ENCODE data around the gene NEURL1. TPM values are rescaled to one million over a fixed set of nuclear protein-coding genes. Genes with fewer than 3 reads are reported as not detected.
A peak's percentile ranks its signal among the peaks of the same experiment; 100 is the strongest.

Gene NEURL1, protein sequence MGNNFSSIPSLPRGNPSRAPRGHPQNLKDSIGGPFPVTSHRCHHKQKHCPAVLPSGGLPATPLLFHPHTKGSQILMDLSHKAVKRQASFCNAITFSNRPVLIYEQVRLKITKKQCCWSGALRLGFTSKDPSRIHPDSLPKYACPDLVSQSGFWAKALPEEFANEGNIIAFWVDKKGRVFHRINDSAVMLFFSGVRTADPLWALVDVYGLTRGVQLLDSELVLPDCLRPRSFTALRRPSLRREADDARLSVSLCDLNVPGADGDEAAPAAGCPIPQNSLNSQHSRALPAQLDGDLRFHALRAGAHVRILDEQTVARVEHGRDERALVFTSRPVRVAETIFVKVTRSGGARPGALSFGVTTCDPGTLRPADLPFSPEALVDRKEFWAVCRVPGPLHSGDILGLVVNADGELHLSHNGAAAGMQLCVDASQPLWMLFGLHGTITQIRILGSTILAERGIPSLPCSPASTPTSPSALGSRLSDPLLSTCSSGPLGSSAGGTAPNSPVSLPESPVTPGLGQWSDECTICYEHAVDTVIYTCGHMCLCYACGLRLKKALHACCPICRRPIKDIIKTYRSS
- total RNA-seq (1 to 10 TPM; 2.4 to 5.6 (median 3.2) TPM), polyA plus RNA-seq (1 to 10 TPM in 1 of 2 donors, under 1 TPM in 1; 0.28 to 1.8 TPM)
- long read RNA-seq, donor 1, partial matches to known transcripts: 6 of 16 reads
- long read RNA-seq, donor 1, other reads (novel, unspliced or antisense): 10 of 16 reads
- long read RNA-seq, donor 2, partial matches to known transcripts: 10 of 10 reads
- long read RNA-seq, donor 2, other reads (novel, unspliced or antisense): 0 of 10 reads
- long read RNA-seq, donor 3, full-length matches to known transcripts: 7 of 24 reads
- long read RNA-seq, donor 3, partial matches to known transcripts: 7 of 24 reads
- long read RNA-seq, donor 3, other reads (novel, unspliced or antisense): 10 of 24 reads

DNA sequence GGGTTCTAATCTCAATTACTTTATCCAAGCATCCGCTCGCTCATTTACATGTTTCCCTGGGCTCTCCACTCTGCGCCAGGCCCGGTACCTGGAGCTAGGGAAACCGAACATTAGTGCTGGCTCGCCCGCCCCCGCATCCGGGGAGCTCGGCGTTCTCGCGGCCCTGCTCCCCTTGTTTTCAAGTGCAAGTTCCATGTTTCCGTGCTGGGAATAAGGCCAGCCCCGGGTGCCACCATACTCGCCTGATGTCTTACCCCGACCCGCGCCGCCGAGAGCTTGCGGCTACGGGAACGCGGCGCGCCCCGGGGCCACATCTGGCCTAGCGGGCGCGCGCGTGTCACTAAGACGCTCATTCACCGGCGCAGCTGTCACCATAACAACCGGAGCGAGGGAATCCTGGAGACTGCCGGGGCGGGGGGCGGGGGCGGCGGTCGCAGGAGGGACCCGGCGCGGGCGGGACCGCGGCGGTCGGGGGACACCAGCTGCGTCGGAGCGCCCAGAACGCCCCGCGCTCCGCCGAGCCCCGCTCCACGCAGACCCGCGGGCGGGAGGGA is at the start of gene NEURL1:
Gene NEURL1, plus strand, starts transcription at position 344 of the 554 bp plus-strand sequence. CDS start 683 bp downstream, outside the sequence.
- TF ChIP-seq POLR2A (IDR thresholded peaks at IDR 0.05): no peak
- TF ChIP-seq, protein P1, sequence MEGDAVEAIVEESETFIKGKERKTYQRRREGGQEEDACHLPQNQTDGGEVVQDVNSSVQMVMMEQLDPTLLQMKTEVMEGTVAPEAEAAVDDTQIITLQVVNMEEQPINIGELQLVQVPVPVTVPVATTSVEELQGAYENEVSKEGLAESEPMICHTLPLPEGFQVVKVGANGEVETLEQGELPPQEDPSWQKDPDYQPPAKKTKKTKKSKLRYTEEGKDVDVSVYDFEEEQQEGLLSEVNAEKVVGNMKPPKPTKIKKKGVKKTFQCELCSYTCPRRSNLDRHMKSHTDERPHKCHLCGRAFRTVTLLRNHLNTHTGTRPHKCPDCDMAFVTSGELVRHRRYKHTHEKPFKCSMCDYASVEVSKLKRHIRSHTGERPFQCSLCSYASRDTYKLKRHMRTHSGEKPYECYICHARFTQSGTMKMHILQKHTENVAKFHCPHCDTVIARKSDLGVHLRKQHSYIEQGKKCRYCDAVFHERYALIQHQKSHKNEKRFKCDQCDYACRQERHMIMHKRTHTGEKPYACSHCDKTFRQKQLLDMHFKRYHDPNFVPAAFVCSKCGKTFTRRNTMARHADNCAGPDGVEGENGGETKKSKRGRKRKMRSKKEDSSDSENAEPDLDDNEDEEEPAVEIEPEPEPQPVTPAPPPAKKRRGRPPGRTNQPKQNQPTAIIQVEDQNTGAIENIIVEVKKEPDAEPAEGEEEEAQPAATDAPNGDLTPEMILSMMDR (IDR thresholded peaks at IDR 0.05): no peak
- TF ChIP-seq EP300 (IDR thresholded peaks at IDR 0.05): no peak
- no peaks in the 10 kb centered on the region for H3K27me3 ChIP-seq
- intact Hi-C loops (cut with DNase I): loop anchor here in 1 of 4 donors (10.0 kb wide), 1 partner anchor 191 kb away; no protein-coding TSS in a partner anchor
- H3K9me3 ChIP-seq: no peaks in the 10 kb centered on the region
- 2% methylated on average over 17 to 65 of the region's 65 CpGs for WGBS, 3 donors
- no peaks in the 10 kb centered on the region for H3K36me3 ChIP-seq
- H3K4me1 ChIP-seq (ENCODE audit: insufficient read depth): peaks cover 14% of the 10 kb centered on the region
- peak within 1 kb of the TSS; percentile 51 for H3K4me3 ChIP-seq
- peak within 1 kb of the TSS; percentile 6 to 62 for H3K27ac ChIP-seq
- DNase-seq: peak; percentile 51 to 78 (median 59)

DNA sequence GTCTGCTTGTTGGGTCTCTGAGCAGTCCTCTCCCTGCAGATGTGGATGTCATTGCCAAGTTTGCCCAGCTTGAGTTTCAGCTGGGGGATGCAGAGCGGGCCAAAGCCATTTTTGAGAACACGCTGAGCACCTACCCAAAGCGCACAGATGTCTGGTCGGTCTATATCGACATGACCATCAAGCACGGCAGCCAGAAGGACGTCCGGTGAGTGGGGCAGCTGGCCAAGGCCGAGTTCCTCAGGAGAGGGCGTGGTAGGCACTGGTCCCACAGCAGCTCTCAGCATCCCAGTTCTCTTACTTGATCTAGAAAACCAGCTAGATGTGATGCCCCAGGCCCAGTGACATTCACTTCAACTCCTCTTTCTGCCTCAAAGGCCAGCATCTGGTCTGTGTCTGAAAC is 49.0 kb upstream of the NEURL1 start:
- Histone ChIP-seq H3K9me3 (no peaks in the 10 kb centered on the region), H3K36me3 (no peaks in the 10 kb centered on the region), H3K4me3 (no peak overlapping the region), H3K27me3 (no peaks in the 10 kb centered on the region), H3K4me1 (ENCODE audit: insufficient read depth) (peaks cover 39% of the 10 kb centered on the region), H3K27ac (peak overlapping the region in 1 of 2 donors; percentile 12)
- TF ChIP-seq EP300 (IDR thresholded peaks at IDR 0.05) (no peak), POLR2A (IDR thresholded peaks at IDR 0.05) (no peak)
- TF ChIP-seq, protein P1 (IDR thresholded peaks at IDR 0.05): no peak
- intact Hi-C loops (cut with DNase I): no loop called here
- WGBS, 3 donors: 53 to 70% (median 65%) methylated on average over 10 of the region's 10 CpGs
- DNase-seq: peak in 1 of 5 donors; percentile 48

DNA sequence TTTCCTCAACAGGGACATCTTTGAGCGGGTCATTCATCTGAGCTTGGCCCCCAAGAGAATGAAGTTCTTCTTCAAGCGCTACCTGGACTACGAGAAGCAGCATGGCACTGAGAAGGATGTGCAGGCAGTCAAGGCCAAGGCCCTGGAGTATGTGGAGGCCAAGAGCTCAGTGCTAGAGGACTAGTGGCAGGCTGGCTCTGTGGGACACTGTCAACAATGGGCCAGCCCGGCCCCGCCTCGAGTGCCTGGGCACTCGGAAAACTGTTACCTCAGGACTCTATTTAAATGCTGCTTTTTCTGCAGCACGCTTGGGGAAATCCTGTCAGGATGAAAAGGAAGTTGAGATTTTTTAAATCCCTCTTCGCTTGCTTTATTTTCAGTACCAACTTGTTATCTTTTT is 48.1 kb upstream of the NEURL1 start:
- Histone ChIP-seq H3K4me1 (ENCODE audit: insufficient read depth) (peaks cover 48% of the 10 kb centered on the region), H3K27ac (peak overlapping the region; percentile 74 to 84), H3K36me3 (no peaks in the 10 kb centered on the region), H3K4me3 (no peak overlapping the region), H3K9me3 (no peaks in the 10 kb centered on the region), H3K27me3 (no peaks in the 10 kb centered on the region)
- intact Hi-C loops (cut with DNase I): no loop called here
- TF ChIP-seq POLR2A (IDR thresholded peaks at IDR 0.05) (no peak), EP300 (IDR thresholded peaks at IDR 0.05) (no peak)
- TF ChIP-seq, protein P1 (IDR thresholded peaks at IDR 0.05): no peak
- 86 to 89% (median 88%) methylated on average over 9 of the region's 9 CpGs for WGBS, 3 donors
- DNase-seq: no peak

Measured in ovary (tissue), 10 donors.